ENCODE measurements around the gene RABL6.
A peak's percentile ranks its signal among the peaks of the same experiment; 100 is the strongest.
"Not testable (repeated sequence)": the region's sequence is repeated elsewhere in the genome, so short reads cannot be mapped to it uniquely, and the experiment has no call there.

Gene RABL6

GRCh38 chr9:136857581-136858412 is 50.0 kb downstream of the RABL6 start:
- DNase-seq (ENCODE audit: low spot score) = no peak

GRCh38 chr9:136858452-136858843 is 50.7 kb downstream of the RABL6 start:
- no peak for DNase-seq (ENCODE audit: low spot score)

- DNase-seq (ENCODE audit: low spot score) = no peak
These were observed 51.4 kb downstream of the RABL6 start for GRCh38 chr9:136858844-136859757.

GRCh38 chr9:136860529-136860928 is 52.8 kb downstream of the RABL6 start:
- DNase-seq (ENCODE audit: low spot score) = no peak

GRCh38 chr9:136860933-136861873 is 53.5 kb downstream of the RABL6 start:
- no peak for DNase-seq (ENCODE audit: low spot score)

GRCh38 chr9:136861874-136862457 is 54.2 kb downstream of the RABL6 start:
- no peak for DNase-seq (ENCODE audit: low spot score)

- no peak for DNase-seq (ENCODE audit: low spot score)
These were observed 55.3 kb downstream of the RABL6 start for GRCh38 chr9:136862849-136863622.

GRCh38 chr9:136863623-136864273 is 56.0 kb downstream of the RABL6 start:
- DNase-seq (ENCODE audit: low spot score) = no peak

GRCh38 chr9:136865041-136865767 is 57.5 kb downstream of the RABL6 start:
- DNase-seq (ENCODE audit: low spot score) = no peak

- DNase-seq (ENCODE audit: low spot score) = no peak
These were observed 58.0 kb downstream of the RABL6 start for GRCh38 chr9:136865768-136866103.

GRCh38 chr9:136866898-136867421 is 59.2 kb downstream of the RABL6 start:
- DNase-seq (ENCODE audit: low spot score) = not testable (repeated sequence)

- no peak for DNase-seq (ENCODE audit: low spot score)
These were observed 59.7 kb downstream of the RABL6 start for GRCh38 chr9:136867480-136867879.

GRCh38 chr9:136867917-136868316 is 60.2 kb downstream of the RABL6 start:
- DNase-seq (ENCODE audit: low spot score) = no peak

GRCh38 chr9:136868644-136869043 is 60.9 kb downstream of the RABL6 start:
- no peak for DNase-seq (ENCODE audit: low spot score)

- not testable (repeated sequence) for DNase-seq (ENCODE audit: low spot score)
These were observed 61.9 kb downstream of the RABL6 start for GRCh38 chr9:136869611-136870010.

GRCh38 chr9:136875155-136875554 is 67.4 kb downstream of the RABL6 start:
- DNase-seq (ENCODE audit: low spot score) = no peak

GRCh38 chr9:136876476-136876875 is 68.7 kb downstream of the RABL6 start:
- no peak for DNase-seq (ENCODE audit: low spot score)

- no peak for DNase-seq (ENCODE audit: low spot score)
These were observed 72.9 kb downstream of the RABL6 start for GRCh38 chr9:136880651-136881050.

- peak; percentile 54 for DNase-seq (ENCODE audit: low spot score)
These were observed 74.0 kb downstream of the RABL6 start for GRCh38 chr9:136881691-136882108.

Measured in CD4-positive, alpha-beta T cell treated with Interleukin-2 at 100 ng/mL for 4 hours (primary cell).